ENCODE results near the gene SRGN.

- TF ChIP-seq CTCF (IDR thresholded peaks at IDR 0.05) (no peak), POLR2A (IDR thresholded peaks at IDR 0.05) (no peak)
These were observed 42.2 kb upstream of the SRGN start for GRCh38 chr10:69045441-69046300.

All from thyroid gland (tissue), 4 donors.